ENCODE data around the gene CCSER1. TPM values are rescaled to one million over a fixed set of nuclear protein-coding genes. Genes with fewer than 3 reads are reported as not detected.

The CCSER1 gene
- total RNA-seq, 6 donors from 2014 or later: 4.4 to 26.1 (median 13.8) TPM

GRCh38 chr4:91636083-91636482 is 1508.9 kb downstream of the CCSER1 start:
- H3K36me3 ChIP-seq: no peaks in the 10 kb centered on the region
- no peak overlapping the region for H3K4me3 ChIP-seq
- WGBS, 2 donors: 56 to 61% methylated on average over 4 of the region's 4 CpGs
- TF ChIP-seq POLR2A (IDR thresholded peaks at IDR 0.05) (no peak), EP300 (IDR thresholded peaks at IDR 0.05) (no peak), POLR2AphosphoS5 (IDR thresholded peaks at IDR 0.05) (no peak)
- TF ChIP-seq, protein P1, sequence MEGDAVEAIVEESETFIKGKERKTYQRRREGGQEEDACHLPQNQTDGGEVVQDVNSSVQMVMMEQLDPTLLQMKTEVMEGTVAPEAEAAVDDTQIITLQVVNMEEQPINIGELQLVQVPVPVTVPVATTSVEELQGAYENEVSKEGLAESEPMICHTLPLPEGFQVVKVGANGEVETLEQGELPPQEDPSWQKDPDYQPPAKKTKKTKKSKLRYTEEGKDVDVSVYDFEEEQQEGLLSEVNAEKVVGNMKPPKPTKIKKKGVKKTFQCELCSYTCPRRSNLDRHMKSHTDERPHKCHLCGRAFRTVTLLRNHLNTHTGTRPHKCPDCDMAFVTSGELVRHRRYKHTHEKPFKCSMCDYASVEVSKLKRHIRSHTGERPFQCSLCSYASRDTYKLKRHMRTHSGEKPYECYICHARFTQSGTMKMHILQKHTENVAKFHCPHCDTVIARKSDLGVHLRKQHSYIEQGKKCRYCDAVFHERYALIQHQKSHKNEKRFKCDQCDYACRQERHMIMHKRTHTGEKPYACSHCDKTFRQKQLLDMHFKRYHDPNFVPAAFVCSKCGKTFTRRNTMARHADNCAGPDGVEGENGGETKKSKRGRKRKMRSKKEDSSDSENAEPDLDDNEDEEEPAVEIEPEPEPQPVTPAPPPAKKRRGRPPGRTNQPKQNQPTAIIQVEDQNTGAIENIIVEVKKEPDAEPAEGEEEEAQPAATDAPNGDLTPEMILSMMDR (IDR thresholded peaks at IDR 0.05): no peak
- H3K9me3 ChIP-seq: no peaks in the 10 kb centered on the region
- H3K27me3 ChIP-seq: no peaks in the 10 kb centered on the region
- H3K27ac ChIP-seq: no peak overlapping the region
- ATAC-seq (ENCODE audit: low FRiP score in 2 of 2) (no peak), DNase-seq (no peak)
- H3K4me1 ChIP-seq: no peaks in the 10 kb centered on the region

Small RNAs within 50 kb of the gene (small RNA-seq; reads per million reads assigned to genes)
- 0 reads per million in 4 donors for gene AC093729.1
- gene TMSB4XP8: 0 to 0.43 (median 0) reads per million in 4 donors

Other genes starting within 250 kb of the CCSER1 start
- 10 to 100 TPM in 5 of 6 donors, 1 to 10 TPM in 1; 2.1 to 43.3 (median 18.7) TPM for gene MMRN1, start 232.5 kb upstream of the CCSER1 start, total RNA-seq

All from upper lobe of left lung (tissue), 6 donors.